OCI-LY7 (cell line): ENCODE results near the gene AIMP2. TPM values are rescaled to one million over a fixed set of nuclear protein-coding genes. Genes with fewer than 3 reads are reported as not detected.

Source experiments
- BruUV-seq: library from RNA; stranded (reverse); fragments of 400-500 nt; replicated peaks from 2 replicates; lab custom pipeline; 2021; lab: Mats Ljungman, UMichigan
- CTCF ChIA-PET: fragments of 300-600 bp; sonication (Branson Sonifier 250); formaldehyde crosslinking; loops from one replicate; lab custom pipeline; 2022; ENCODE audit warnings: antibody characterized with exemption; ENCODE audit not compliant: unreplicated experiment; lab: Charles Lee
- POLR2A ChIA-PET: fragments of 300-600 bp; sonication (Branson Sonifier 250); formaldehyde crosslinking; loops from one replicate; lab custom pipeline; 2022; ENCODE audit warnings: antibody characterized with exemption; lab: Charles Lee
- DNase-seq: peaks from one replicate; pipeline ENCODE4 v3.0.0-alpha.2; 2015; ENCODE audit warnings: low spot score
- H2AFZ ChIP-seq: fragments of 200-600 bp; sonication (generic), shearing (Covaris generic); 2 replicates; pipeline ENCODE4 v1.6.1; 2014; ENCODE audit warnings: mild to moderate bottlenecking, antibody characterized with exemption, low read length, moderate library complexity
- H3K27ac ChIP-seq: fragments of 200-600 bp; sonication (generic); 2 replicates; pipeline ENCODE4 v1.5.1; 2014; ENCODE audit warnings: mixed run types, low read depth, mild to moderate bottlenecking, moderate library complexity, low read length, inconsistent platforms; ENCODE audit not compliant: poor library complexity, severe bottlenecking
- H3K36me3 ChIP-seq: fragments of 200-600 bp; sonication (generic); 2 replicates; pipeline ENCODE4 v1.6.1; 2014; ENCODE audit warnings: mild to moderate bottlenecking, antibody characterized with exemption, low read length, moderate library complexity, mixed read lengths; ENCODE audit not compliant: insufficient read depth
- H3K4me1 ChIP-seq: fragments of 200-600 bp; sonication (generic); 2 replicates; pipeline ENCODE4 v1.5.1; 2014; ENCODE audit warnings: mild to moderate bottlenecking, low read length; ENCODE audit not compliant: insufficient read depth, poor library complexity, severe bottlenecking
- H3K4me2 ChIP-seq: fragments of 200-600 bp; sonication (generic); 2 replicates; pipeline ENCODE4 v1.6.1; 2014; ENCODE audit warnings: mild to moderate bottlenecking, low read length
- H3K4me3 ChIP-seq: fragments of 200-600 bp; sonication (generic); 2 replicates; pipeline ENCODE4 v1.5.1; 2014; ENCODE audit warnings: mild to moderate bottlenecking, low read depth, low read length; ENCODE audit not compliant: poor library complexity, severe bottlenecking
- H3K79me2 ChIP-seq: fragments of 200-600 bp; sonication (generic); 2 replicates; pipeline ENCODE4 v1.6.1; 2016; ENCODE audit warnings: low read depth, mild to moderate bottlenecking, low read length, moderate library complexity, mixed read lengths; ENCODE audit not compliant: insufficient read depth
- H3K9me2 ChIP-seq: fragments of 200-600 bp; sonication (generic); 2 replicates; pipeline ENCODE4 v1.6.1; 2016; ENCODE audit warnings: mild to moderate bottlenecking, low read length, mixed read lengths; ENCODE audit not compliant: insufficient read depth
- H3K9me3 ChIP-seq: fragments of 200-600 bp; sonication (generic); 2 replicates; pipeline ENCODE4 v1.6.1; 2014; ENCODE audit warnings: mild to moderate bottlenecking, mixed run types, low read length, mixed read lengths
- H4K20me1 ChIP-seq: fragments of 200-600 bp; sonication (generic); 2 replicates; pipeline ENCODE4 v1.6.1; 2014; ENCODE audit warnings: mild to moderate bottlenecking, antibody characterized with exemption, low read length, moderate library complexity, mixed read lengths; ENCODE audit not compliant: insufficient read depth
- EZH2phosphoT487 ChIP-seq: fragments of 200-600 bp; sonication (generic); IDR thresholded peaks from 2 replicates; pipeline ENCODE4 v1.6.1; 2018; ENCODE audit warnings: low read depth, borderline replicate concordance, mild to moderate bottlenecking, mixed run types, antibody characterized with exemption, low read length, moderate library complexity, mixed read lengths
- intact Hi-C: fragments of 100-400 bp; cut with micrococcal nuclease; formaldehyde crosslinking; loops from one replicate; pipeline ENCODE4 v1.10.0; 2022; ENCODE audit not compliant: unreplicated experiment
- total RNA-seq, 2 experiments: library from RNA; depleted of rRNA in 1 of 2; stranded (reverse); fragments of >200 nt in 1 of 2; shearing (Covaris generic) in 1 of 2; gene quantifications; 2 replicates each; pipeline ENCODE4 v1.2.3, GENCODE V29; 2014 to 2022
- TF ChIP-seq, protein P1 (sequence below): fragments of 200-600 bp; sonication (generic); conservative IDR thresholded peaks from 2 replicates; pipeline ENCODE4 v1.5.1; 2014; ENCODE audit warnings: mild to moderate bottlenecking, antibody characterized with exemption, low read length, moderate library complexity, mixed read lengths

Gene AIMP2
- total RNA-seq, 2 experiments from 2014 or later = 56.9 to 70.4 TPM

DNA sequence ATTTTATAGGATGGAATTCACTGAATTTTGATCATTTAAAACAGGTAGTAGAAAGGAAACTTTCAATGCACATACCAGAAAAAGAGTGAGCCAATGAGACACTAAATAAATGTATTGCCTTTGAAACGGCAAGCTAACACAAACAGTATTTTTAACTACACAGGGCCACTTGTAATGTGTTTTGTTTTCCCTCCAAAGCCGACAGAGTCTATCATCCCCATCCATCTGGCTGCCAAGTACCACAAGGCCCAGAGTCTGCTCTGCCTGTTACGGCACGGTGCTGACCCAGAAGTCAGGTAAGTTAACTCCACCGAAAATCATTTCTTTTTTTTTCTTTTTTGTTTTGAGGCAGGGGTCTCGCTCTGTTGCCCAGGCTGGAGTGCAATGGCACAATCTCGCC is 23.6 kb downstream of the AIMP2 start:
- CTCF ChIA-PET = no interaction called here
- H4K20me1 ChIP-seq = no peaks in the 10 kb centered on the region
- H3K9me2 ChIP-seq = no peaks in the 10 kb centered on the region
- BruUV-seq = no TSS peak
- TF ChIP-seq, protein P1, sequence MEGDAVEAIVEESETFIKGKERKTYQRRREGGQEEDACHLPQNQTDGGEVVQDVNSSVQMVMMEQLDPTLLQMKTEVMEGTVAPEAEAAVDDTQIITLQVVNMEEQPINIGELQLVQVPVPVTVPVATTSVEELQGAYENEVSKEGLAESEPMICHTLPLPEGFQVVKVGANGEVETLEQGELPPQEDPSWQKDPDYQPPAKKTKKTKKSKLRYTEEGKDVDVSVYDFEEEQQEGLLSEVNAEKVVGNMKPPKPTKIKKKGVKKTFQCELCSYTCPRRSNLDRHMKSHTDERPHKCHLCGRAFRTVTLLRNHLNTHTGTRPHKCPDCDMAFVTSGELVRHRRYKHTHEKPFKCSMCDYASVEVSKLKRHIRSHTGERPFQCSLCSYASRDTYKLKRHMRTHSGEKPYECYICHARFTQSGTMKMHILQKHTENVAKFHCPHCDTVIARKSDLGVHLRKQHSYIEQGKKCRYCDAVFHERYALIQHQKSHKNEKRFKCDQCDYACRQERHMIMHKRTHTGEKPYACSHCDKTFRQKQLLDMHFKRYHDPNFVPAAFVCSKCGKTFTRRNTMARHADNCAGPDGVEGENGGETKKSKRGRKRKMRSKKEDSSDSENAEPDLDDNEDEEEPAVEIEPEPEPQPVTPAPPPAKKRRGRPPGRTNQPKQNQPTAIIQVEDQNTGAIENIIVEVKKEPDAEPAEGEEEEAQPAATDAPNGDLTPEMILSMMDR = no peak
- no peak for TF ChIP-seq EZH2phosphoT487
- peaks cover 86% of the 10 kb centered on the region for H3K36me3 ChIP-seq
- no peak overlapping the region for H3K4me2 ChIP-seq
- H2AFZ ChIP-seq = no peak overlapping the region
- POLR2A ChIA-PET = interaction anchor here (0.5 to 0.9 kb wide), 3 partner anchors 8 to 102 kb away, joined by 3 to 6 read pairs (median 3); no protein-coding TSS in a partner anchor
- H3K79me2 ChIP-seq = no peaks in the 10 kb centered on the region
- no peak overlapping the region for H3K4me3 ChIP-seq
- intact Hi-C loops = no loop called here
- no peaks in the 10 kb centered on the region for H3K4me1 ChIP-seq
- DNase-seq = no peak
- no peaks in the 10 kb centered on the region for H3K9me3 ChIP-seq
- no peak overlapping the region for H3K27ac ChIP-seq

DNA sequence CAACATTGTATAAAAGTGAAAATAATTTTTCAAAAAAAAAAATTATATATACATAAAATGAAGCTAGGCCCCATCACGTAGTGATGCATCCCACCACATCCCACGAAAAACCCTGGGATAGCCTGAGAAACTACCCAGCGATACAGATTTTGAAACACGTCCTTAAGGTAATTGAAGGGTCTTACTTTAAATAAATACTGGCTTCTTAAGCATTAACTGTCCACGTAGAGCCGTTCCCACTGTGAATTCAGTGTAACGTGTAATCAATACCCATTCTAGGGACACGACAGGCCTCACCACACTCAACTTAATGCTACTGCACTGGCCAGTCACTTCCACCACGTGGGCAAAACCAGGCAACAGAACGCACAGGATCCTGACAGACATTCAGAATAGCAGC is 26.1 kb downstream of the AIMP2 start:
- H3K9me2 ChIP-seq = no peaks in the 10 kb centered on the region
- H4K20me1 ChIP-seq = no peaks in the 10 kb centered on the region
- intact Hi-C loops = no loop called here
- H3K79me2 ChIP-seq = no peaks in the 10 kb centered on the region
- no peak overlapping the region for H3K27ac ChIP-seq
- CTCF ChIA-PET = no interaction called here
- no peak overlapping the region for H3K4me2 ChIP-seq
- H3K9me3 ChIP-seq = no peaks in the 10 kb centered on the region
- peaks cover 86% of the 10 kb centered on the region for H3K36me3 ChIP-seq
- TF ChIP-seq EZH2phosphoT487 = no peak
- TF ChIP-seq, protein P1 = no peak
- DNase-seq = no peak
- BruUV-seq = no TSS peak
- POLR2A ChIA-PET = no interaction called here
- no peak overlapping the region for H2AFZ ChIP-seq
- no peak overlapping the region for H3K4me3 ChIP-seq
- H3K4me1 ChIP-seq = no peaks in the 10 kb centered on the region

- intact Hi-C loops = no loop called here
- CTCF ChIA-PET = no interaction called here
- POLR2A ChIA-PET = no interaction called here
- no peaks in the 10 kb centered on the region for H4K20me1 ChIP-seq
- no TSS peak for BruUV-seq
- H3K9me3 ChIP-seq = no peaks in the 10 kb centered on the region
- H3K4me3 ChIP-seq = no peak overlapping the region
- TF ChIP-seq, protein P1 = no peak
- TF ChIP-seq EZH2phosphoT487 = no peak
- DNase-seq = no peak
- no peak overlapping the region for H3K27ac ChIP-seq
- H3K36me3 ChIP-seq = peaks cover 90% of the 10 kb centered on the region
- no peaks in the 10 kb centered on the region for H3K9me2 ChIP-seq
- no peak overlapping the region for H3K4me2 ChIP-seq
- no peaks in the 10 kb centered on the region for H3K79me2 ChIP-seq
- no peak overlapping the region for H2AFZ ChIP-seq
- H3K4me1 ChIP-seq = no peaks in the 10 kb centered on the region
Measured at GRCh38 chr7:6035686-6036085, 26.6 kb downstream of the AIMP2 start.
